Psoas muscle (tissue), 8 donors: ENCODE measurements around the gene ASB13. TPM values are rescaled to one million over a fixed set of nuclear protein-coding genes. Genes with fewer than 3 reads are reported as not detected.

Source experiments
- ATAC-seq, 4 donors: fragments of 200-7000 bp; cut with Tn5 transposase; one replicate each; pipeline ENCODE4 v1.9.1; 2020; ENCODE audit warnings: moderate library complexity in 3 of 4, mild to moderate bottlenecking in 2 of 4
- DNase-seq, 2 donors: peaks; one replicate each; pipeline ENCODE4 v3.0.0-alpha.2; 2020
- H3K27ac ChIP-seq: fragments of 200-600 bp; one replicate; pipeline ENCODE4 v1.8.0; 2022
- H3K27me3 ChIP-seq, 3 donors: fragments of 200-600 bp in 1 of 3; one replicate each; pipeline versions ENCODE4 v1.6.1 to v1.8.0; 2013 to 2022; ENCODE audit warnings: low read length in 2 of 3, mild to moderate bottlenecking in 2 of 3, moderate library complexity in 1 of 3; ENCODE audit not compliant: insufficient read depth in 3 of 3
- H3K36me3 ChIP-seq, 2 donors: fragments of 200-600 bp in 1 of 2; one replicate each; pipeline versions ENCODE4 v1.6.1 to v1.8.0; 2013 to 2022; ENCODE audit warnings: low read depth in 1 of 2, mild to moderate bottlenecking in 1 of 2, moderate library complexity in 1 of 2; ENCODE audit not compliant: insufficient read depth in 1 of 2
- H3K4me1 ChIP-seq: fragments of 200-600 bp; one replicate; pipeline ENCODE4 v1.8.0; 2022
- H3K4me3 ChIP-seq: fragments of 200-600 bp; one replicate; pipeline ENCODE4 v1.8.0; 2022; ENCODE audit warnings: mild to moderate bottlenecking
- H3K9me3 ChIP-seq: fragments of 200-600 bp; one replicate; pipeline ENCODE4 v1.8.0; 2022
- WGBS, 3 donors: extraction: QIAGEN DNeasy Blood & Tissue Kit; methylation state at CpG; one replicate each; pipeline versions ENCODE4 v1.1.6 to v1.1.7; 2013; 5-methylcytosine and 5-hydroxymethylcytosine counted together
- intact Hi-C, 2 donors: fragments of 100-400 bp; cut with DNase I; formaldehyde crosslinking; loops; one replicate each; pipeline versions ENCODE4 v1.11.0 to v1.14.2; 2022
- polyA plus RNA-seq, 3 donors: library from polyadenylated mRNA; stranded (reverse); fragments of 200-250 nt; gene quantifications; one replicate each; pipeline ENCODE4 v1.2.3, GENCODE V29; 2013
- total RNA-seq, 4 donors: library from RNA; stranded (reverse); fragmentation: NEBNext Ultra II Directional in 2 of 4; extraction: Animal tissue kit (Norgen Biotek cat#: 25700) in 2 of 4; gene quantifications; one replicate each; pipeline versions ENCODE4 v1.2.1 to v1.2.4, GENCODE V29; 2021 to 2023
- TF ChIP-seq, protein P1 (sequence below): fragments of 200-600 bp; IDR thresholded peaks from one replicate; pipeline ENCODE4 v1.8.0; 2022; ENCODE audit warnings: antibody characterized with exemption
- donor health status: healthy with polysubstance abuse.
- donor health status: DM: no; HTN: no; CAD: no; lungs with moderate emphysema.
- donor health status: Bipolar disorder and iron deficiency.
- donor health status: healthy.
- donor health status: DM: yes; HTN: yes; CAD: no.
- donor health status: DM: no; HTN: no; CAD: no.
- donor health status: DM: no; HTN: no; CAD: no.
- donor health status: DM: yes; HTN: yes; CAD: no.

Gene ASB13
- total and polyA plus RNA-seq, 7 donors = 9.8 to 20.8 (median 14.2) TPM

DNA sequence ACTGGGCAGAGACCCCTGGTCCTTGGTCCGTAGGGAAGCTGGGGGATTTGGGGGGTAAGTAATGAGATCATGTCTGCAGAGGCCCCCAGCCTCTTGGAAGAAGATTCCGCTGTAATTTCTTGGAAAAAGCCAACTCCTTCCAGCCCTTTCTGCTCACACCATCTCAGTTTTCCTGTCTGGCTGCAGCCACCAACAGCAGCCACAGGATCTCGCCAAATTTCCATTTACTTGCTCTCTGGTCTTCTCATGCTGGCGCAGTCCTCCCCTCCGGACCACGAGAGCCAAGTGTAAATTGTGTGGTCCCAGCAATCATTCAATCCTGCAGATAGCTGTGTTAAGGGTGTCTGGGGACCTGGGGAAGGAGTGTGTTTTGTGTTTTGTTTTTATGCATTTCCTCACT, 49.6 kb downstream of the ASB13 start:
- no peak for ATAC-seq
- no peak for DNase-seq
- Histone ChIP-seq H3K9me3 (no peaks in the 10 kb centered on the region), H3K27me3 (no peaks in the 10 kb centered on the region), H3K4me3 (no peak overlapping the region), H3K27ac (no peak overlapping the region), H3K4me1 (peaks cover 26% of the 10 kb centered on the region), H3K36me3 (no peaks in the 10 kb centered on the region)
- TF ChIP-seq, protein P1, sequence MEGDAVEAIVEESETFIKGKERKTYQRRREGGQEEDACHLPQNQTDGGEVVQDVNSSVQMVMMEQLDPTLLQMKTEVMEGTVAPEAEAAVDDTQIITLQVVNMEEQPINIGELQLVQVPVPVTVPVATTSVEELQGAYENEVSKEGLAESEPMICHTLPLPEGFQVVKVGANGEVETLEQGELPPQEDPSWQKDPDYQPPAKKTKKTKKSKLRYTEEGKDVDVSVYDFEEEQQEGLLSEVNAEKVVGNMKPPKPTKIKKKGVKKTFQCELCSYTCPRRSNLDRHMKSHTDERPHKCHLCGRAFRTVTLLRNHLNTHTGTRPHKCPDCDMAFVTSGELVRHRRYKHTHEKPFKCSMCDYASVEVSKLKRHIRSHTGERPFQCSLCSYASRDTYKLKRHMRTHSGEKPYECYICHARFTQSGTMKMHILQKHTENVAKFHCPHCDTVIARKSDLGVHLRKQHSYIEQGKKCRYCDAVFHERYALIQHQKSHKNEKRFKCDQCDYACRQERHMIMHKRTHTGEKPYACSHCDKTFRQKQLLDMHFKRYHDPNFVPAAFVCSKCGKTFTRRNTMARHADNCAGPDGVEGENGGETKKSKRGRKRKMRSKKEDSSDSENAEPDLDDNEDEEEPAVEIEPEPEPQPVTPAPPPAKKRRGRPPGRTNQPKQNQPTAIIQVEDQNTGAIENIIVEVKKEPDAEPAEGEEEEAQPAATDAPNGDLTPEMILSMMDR = no peak
- 8 to 29% (median 20%) methylated on average over 6 of the region's 6 CpGs for WGBS, 3 donors
- intact Hi-C loops = no loop called here

DNA sequence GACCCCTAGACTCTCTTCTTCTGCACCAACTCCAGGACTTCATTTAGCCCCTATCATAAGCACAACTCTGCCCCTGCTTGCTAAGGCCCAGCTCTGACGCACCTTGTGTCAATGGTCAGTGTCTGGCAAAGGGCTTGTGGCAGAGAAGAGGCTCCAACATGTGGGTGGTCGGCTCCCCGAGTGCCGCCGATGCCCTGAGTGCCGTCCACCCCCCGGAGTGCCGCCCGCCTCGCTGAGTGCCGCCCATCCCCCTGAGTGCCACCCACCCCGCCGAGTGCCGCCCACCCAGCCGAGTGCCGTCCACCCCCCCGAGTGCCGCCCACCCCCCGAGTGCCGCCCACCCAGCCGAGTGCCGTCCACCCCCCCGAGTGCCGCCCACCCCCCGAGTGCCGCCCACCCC, 50.3 kb downstream of the ASB13 start:
- Histone ChIP-seq H3K4me1 (peaks cover 28% of the 10 kb centered on the region), H3K36me3 (no peaks in the 10 kb centered on the region), H3K27ac (peak overlapping the region; percentile 1), H3K4me3 (no peak overlapping the region), H3K27me3 (no peaks in the 10 kb centered on the region), H3K9me3 (no peaks in the 10 kb centered on the region)
- intact Hi-C loops = no loop called here
- WGBS, 3 donors = 36 to 73% (median 45%) methylated on average over 14 to 25 of the region's 26 CpGs
- TF ChIP-seq, protein P1 = no peak
- ATAC-seq (no peak), DNase-seq (no peak)

DNA sequence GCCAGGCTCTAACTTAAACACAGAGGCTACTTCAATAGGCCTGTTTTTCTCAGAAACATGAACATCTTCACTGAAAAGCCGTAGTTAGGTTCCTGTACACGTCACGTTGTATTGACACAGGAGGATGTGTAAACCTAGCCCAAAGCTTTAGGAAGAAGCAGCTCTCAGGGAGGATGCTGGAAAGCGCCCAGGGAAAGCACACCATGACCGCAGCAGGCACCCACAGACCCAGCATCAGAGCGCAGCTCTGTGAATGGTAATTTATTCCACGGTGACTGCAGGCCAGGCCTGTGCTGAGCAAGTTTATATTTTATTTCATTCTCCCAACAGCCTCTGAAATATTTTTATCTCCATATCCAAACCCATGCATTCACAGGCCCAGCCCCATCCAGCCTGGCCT, 51.1 kb downstream of the ASB13 start:
- TF ChIP-seq, protein P1 = no peak
- DNase-seq = no peak
- H3K27ac ChIP-seq = peak overlapping the region; percentile 1
- no peak overlapping the region for H3K4me3 ChIP-seq
- H3K36me3 ChIP-seq = no peaks in the 10 kb centered on the region
- peaks cover 30% of the 10 kb centered on the region for H3K4me1 ChIP-seq
- H3K27me3 ChIP-seq = no peaks in the 10 kb centered on the region
- intact Hi-C loops = no loop called here
- H3K9me3 ChIP-seq = no peaks in the 10 kb centered on the region
- 72 to 79% (median 77%) methylated on average over 7 of the region's 7 CpGs for WGBS, 3 donors
- ATAC-seq = no peak

DNA sequence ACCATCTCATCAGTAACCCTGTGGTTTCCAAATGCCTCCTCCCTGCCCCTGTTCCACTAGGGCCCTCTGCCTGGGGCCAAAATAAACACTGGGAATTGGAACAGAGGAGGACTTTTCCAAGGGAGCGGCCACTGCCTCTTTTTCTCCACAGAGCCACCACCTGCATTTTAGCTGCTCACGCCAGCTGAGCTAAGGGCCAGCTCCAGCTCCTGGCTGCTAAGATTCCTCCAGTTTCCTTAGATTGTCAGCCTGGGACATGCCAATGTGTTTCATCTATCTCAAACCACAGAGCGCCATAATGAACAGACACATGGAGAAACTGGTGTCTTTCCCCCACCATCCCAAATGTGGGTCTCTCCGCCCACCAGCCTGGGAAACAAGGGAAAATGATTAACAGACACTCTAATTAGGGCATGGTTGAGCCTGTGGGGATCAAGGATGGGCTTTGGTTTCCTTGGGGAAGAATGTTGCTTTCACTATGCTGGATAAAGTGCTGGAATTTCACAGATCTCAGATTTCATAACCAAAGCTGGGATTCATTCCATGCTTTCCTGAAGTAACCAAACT, 52.2 kb downstream of the ASB13 start:
- TF ChIP-seq, protein P1 = no peak
- no peaks in the 10 kb centered on the region for H3K27me3 ChIP-seq
- H3K36me3 ChIP-seq = no peaks in the 10 kb centered on the region
- no peak overlapping the region for H3K4me3 ChIP-seq
- H3K4me1 ChIP-seq = peaks cover 35% of the 10 kb centered on the region
- intact Hi-C loops = loop anchor here in 1 of 2 donors (5.0 kb wide), 1 partner anchor 152 kb away; no protein-coding TSS in a partner anchor
- ATAC-seq (no peak), DNase-seq (peak in 1 of 2 donors; percentile 52)
- H3K9me3 ChIP-seq = no peaks in the 10 kb centered on the region
- 81 to 85% (median 84%) methylated on average over 4 of the region's 4 CpGs for WGBS, 3 donors
- peak overlapping the region; percentile 10 for H3K27ac ChIP-seq
